GM18909 (cell line): Measurements from ENCODE around the gene ATG7.

Source experiments
- ATAC-seq: cut with Tn5 transposase; IDR thresholded peaks from one replicate; pipeline ENCODE4 v1.9.1; 2021; ENCODE audit warnings: mild to moderate bottlenecking; ENCODE audit not compliant: unreplicated experiment, poor library complexity

Gene ATG7, protein sequence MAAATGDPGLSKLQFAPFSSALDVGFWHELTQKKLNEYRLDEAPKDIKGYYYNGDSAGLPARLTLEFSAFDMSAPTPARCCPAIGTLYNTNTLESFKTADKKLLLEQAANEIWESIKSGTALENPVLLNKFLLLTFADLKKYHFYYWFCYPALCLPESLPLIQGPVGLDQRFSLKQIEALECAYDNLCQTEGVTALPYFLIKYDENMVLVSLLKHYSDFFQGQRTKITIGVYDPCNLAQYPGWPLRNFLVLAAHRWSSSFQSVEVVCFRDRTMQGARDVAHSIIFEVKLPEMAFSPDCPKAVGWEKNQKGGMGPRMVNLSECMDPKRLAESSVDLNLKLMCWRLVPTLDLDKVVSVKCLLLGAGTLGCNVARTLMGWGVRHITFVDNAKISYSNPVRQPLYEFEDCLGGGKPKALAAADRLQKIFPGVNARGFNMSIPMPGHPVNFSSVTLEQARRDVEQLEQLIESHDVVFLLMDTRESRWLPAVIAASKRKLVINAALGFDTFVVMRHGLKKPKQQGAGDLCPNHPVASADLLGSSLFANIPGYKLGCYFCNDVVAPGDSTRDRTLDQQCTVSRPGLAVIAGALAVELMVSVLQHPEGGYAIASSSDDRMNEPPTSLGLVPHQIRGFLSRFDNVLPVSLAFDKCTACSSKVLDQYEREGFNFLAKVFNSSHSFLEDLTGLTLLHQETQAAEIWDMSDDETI

DNA sequence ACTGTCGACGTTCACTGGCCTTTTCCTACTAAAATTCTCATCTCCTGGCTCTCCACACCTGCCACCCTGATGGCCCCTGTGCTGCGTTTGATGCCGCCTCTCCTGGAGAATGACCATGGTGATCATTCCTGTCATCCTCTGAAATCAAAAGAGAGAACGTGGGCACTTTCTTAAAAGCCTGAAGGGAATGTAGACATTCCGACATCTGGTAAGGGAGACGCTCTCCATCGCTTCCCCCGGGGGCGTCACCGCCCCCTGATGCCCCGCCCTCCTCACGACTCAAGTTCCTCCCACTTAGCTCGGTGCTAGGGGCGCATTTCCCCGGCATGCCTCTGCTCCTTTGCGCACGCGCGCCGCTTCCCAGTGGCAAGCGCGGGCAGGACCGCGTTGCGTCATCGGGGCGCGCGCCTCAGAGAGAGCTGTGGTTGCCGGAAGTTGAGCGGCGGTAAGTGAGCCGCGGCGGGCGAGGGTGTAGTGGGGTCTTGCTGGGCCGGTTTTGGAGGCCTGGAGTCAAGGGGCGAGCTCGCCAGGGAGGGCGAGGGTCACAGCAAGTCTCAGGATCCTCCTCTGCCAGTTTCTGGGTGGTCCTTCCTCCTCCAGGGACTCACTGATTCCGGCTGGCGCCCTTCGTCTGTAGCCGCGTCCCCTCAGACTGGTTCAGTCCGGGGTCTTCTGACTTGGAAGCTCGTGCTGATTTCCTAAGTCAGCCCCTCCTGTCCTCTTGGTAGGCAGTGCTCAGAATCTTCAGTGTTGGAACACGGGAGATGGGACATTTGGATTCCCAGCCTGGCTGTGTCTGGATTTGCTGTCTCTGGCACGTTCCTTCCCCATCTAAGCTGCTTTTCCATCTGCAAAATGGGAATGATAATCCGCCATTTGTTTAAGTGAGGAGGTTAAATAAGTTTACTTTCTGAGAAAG lies at the start of gene ATG7:
Gene ATG7 (plus strand): TSS at position 412 of the 919 bp plus-strand sequence. CDS start 26,299 bp downstream, outside the sequence.
- peak; percentile 96 for ATAC-seq

GRCh38 chr3:11224010-11224409 lies 48.2 kb upstream of the ATG7 start:
- ATAC-seq, result no peak

- no peak for ATAC-seq
These were observed 47.3 kb upstream of the ATG7 start for GRCh38 chr3:11224870-11225229.

- ATAC-seq, result no peak
These were observed 46.2 kb upstream of the ATG7 start for GRCh38 chr3:11226042-11226370.

DNA sequence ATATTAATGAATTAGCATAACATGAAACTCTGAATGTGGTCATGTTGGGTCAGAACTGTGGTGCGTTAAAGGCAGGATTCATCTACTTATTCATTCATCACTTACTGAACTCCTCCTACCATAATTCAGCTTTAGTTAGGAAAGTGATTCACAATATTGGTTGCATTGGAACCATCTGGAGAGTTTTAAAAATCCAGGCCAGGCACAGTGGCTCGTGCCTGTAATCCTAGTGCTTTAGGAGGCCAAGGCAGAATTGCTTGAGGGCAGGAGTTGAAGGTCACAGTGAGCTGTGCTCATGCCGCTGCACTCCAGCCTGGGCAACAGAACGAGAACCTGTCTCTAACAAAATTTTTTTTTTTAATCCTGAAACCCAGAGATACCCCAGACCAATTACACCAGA lies 44.2 kb upstream of the ATG7 start:
- no peak for ATAC-seq

- ATAC-seq, result no peak
These were observed 42.1 kb upstream of the ATG7 start for GRCh38 chr3:11230125-11230524.

DNA sequence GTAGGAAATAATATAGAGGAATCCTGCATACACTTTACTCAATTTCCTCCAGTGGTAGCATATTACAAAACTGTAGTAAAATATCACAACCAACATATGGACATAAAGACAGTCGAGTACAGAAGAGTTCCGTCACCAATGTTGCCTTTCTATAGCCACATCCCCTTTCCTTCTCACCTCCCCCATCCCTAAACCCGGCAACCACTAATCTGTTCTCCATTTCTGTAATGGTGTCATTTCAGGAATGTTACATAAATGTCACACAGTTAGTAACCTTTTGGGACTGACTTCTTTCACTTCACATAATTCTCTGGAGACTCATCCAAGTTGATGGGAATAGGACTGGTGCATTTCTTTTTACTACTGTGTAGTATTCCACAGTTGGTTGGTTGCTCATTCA lies 41.4 kb upstream of the ATG7 start:
- no peak for ATAC-seq

DNA sequence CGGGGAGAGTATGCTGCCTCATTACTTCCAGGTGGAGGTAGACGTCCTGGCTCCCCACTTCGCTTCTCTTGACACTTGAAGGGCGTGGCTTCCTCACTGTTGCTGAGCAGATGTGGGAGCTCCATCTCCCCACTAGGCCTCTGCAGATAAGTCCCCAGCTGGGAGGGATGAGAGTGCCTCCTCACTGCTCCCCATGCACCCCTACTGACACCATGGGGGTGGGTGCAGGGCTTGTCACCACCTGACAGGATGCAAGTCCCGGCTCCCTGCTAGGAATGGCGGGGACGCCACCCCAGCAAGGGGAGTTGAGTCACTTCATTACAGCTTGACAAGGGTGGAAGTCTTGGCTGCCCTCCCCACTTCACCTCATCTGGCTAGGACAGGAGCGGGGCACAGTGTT lies 36.8 kb upstream of the ATG7 start:
- ATAC-seq, result no peak

DNA sequence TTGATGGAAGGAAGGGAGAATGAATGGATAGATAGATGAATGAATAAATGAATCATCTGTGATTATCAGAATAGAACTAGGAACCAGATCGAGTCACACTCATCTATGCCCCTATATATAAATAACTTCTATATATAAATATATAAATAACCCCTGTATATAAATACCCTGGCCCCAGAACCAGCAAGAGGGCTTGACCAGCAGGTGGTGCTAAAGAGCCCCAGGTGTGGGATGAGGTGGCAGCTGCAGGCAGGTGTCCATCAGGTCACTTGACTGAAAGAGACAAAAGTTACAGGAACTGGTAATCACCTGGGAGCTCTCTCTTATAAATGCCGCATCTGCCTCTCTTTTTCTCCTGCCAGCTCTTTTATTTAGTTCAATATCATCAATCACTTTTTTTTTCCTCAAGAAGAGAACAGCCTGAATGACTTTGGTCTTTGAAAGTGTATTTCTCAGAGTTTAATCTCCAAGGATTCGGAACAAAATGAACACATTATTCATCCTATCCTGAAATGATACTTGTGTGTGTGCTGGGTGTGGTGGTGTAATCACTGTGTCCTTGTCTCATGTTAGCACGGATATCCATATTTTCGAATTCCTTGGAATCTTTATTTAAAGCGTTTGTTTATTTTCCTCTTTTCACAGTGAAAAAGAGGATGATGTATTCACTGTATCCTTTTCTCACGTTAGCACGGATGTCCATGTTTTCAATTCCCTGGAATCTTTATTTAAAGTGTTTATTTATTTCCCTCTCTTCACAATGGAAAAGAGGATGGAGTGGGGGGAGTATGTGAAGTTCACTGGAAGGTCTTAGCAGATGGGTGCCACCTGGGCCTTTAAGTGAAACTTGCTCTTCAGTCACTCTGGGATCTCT lies 35.4 kb upstream of the ATG7 start:
- ATAC-seq, result peak; percentile 42

GRCh38 chr3:11238060-11238459 lies 34.1 kb upstream of the ATG7 start:
- ATAC-seq, result no peak

- no peak for ATAC-seq
These were observed 33.3 kb upstream of the ATG7 start for GRCh38 chr3:11238880-11239279.

DNA sequence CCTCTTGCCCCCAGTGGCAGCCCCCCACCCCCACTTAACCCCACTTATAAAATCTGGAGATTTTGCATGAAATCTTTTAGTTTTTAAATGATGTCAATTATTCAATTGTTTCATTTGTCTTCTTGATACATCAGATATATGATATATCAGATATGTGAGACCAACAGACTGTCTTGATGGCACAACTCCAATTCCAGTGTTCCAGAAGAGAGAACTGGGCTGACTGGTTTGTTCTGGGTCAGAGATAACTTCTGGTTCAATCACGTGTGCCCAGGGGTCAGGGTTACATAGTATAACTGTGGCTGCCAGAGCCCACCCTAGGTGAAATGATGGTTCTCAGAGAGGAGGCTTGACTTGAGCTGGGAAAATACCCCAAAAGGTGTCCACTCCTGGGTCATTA lies 32.4 kb upstream of the ATG7 start:
- no peak for ATAC-seq

DNA sequence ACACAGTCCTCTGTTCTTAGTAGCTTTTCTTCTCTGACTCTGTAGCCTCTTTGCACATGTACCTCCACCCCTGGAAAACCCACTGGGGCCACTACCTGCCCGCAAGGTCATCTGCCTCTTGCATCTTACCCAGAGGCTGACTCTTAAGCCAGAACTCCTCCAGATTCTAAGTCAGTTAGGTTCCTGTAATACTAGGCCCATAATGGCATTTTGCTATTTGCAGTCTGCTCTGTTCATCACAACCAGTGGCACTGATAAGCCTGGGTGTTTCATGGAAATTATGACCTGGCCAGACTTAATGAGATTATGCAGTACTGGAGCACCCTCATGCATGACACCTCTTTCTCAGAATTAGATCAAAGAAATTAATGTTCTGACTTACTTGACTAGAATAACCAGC lies 31.7 kb upstream of the ATG7 start:
- no peak for ATAC-seq

GRCh38 chr3:11244121-11244677 lies 28.0 kb upstream of the ATG7 start:
- no peak for ATAC-seq

- no peak for ATAC-seq
These were observed 26.9 kb upstream of the ATG7 start for GRCh38 chr3:11245276-11245675.

- no peak for ATAC-seq
These were observed 26.2 kb upstream of the ATG7 start for GRCh38 chr3:11245827-11246662.

GRCh38 chr3:11246663-11246970 lies 25.6 kb upstream of the ATG7 start:
- no peak for ATAC-seq

DNA sequence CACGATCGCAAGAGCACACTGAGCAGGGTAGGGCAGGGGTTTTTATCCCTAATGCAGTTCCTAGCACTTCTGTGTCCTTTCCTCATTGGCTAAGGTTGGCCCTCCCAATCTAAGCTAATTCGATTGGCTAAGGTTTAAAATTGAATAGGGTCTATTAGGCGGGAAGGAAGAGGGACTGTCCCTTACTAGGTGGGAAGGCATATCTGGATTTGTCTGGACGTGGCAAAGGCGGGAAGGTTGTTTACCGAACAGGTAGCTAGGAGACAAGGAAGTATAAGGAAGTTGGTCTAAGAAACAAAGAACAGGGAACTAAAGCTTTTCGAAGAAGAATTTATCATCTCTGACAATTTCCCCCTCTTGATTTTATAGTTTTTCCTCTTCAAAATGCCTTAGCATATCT lies 24.8 kb upstream of the ATG7 start:
- no peak for ATAC-seq

GRCh38 chr3:11248596-11248995 lies 23.6 kb upstream of the ATG7 start:
- ATAC-seq, result no peak
